HepG2 (cell line): ENCODE data around the gene AGAP1. TPM values are rescaled to one million over a fixed set of nuclear protein-coding genes. Genes with fewer than 3 reads are reported as not detected.
A peak's percentile ranks its signal among the peaks of the same experiment; 100 is the strongest.

Source experiments
- BCLAF1 ChIP-seq: fragments of 450-650 bp; IDR thresholded peaks from 2 replicates; pipeline ENCODE4 v1.6.1; 2017; ENCODE audit warnings: mild to moderate bottlenecking
- ETS1 ChIP-seq: sonication (generic); formaldehyde crosslinking; IDR thresholded peaks from 2 replicates; pipeline ENCODE4 v1.4.0; 2020; ENCODE audit warnings: missing genetic modification reagents
- HNRNPLL ChIP-seq: fragments of 200-400 bp; formaldehyde crosslinking; IDR thresholded peaks from 2 replicates; pipeline ENCODE4 v1.6.1; 2017; ENCODE audit warnings: mild to moderate bottlenecking, low read depth, low read length; ENCODE audit not compliant: poor library complexity, severe bottlenecking
- KMT2B ChIP-seq: IDR thresholded peaks from 2 replicates; pipeline ENCODE4 v1.6.1; 2016; ENCODE audit warnings: missing genetic modification reagents, missing compliant biosample characterization
- MTERF4 ChIP-seq: sonication (generic); formaldehyde crosslinking; IDR thresholded peaks from 2 replicates; pipeline ENCODE4 v1.8.0; 2023; ENCODE audit warnings: mild to moderate bottlenecking, missing genetic modification reagents
- SP1 ChIP-seq, 2 experiments: fragments of 450-650 bp in 1 of 2; sonication (generic) in 1 of 2; formaldehyde crosslinking in 1 of 2; IDR thresholded peaks; 2 replicates each; pipeline versions ENCODE4 v1.4.0 to v1.6.1; 2016 to 2020; ENCODE audit warnings: missing genetic modification reagents in 1 of 2
- SYNCRIP ChIP-seq: fragments of 200-400 bp; formaldehyde crosslinking; IDR thresholded peaks from 2 replicates; pipeline ENCODE4 v1.6.1; 2018; ENCODE audit warnings: mild to moderate bottlenecking, low read depth, low read length; ENCODE audit not compliant: insufficient read depth
- THAP7 ChIP-seq: sonication (generic); formaldehyde crosslinking; IDR thresholded peaks from 2 replicates; pipeline ENCODE4 v1.8.1; 2023; ENCODE audit warnings: mild to moderate bottlenecking, missing genetic modification reagents
- TOPORS ChIP-seq: sonication (generic); formaldehyde crosslinking; IDR thresholded peaks from 2 replicates; pipeline ENCODE4 v1.8.0; 2023; ENCODE audit warnings: mild to moderate bottlenecking, missing genetic modification reagents
- ZNF281 ChIP-seq: sonication (generic); formaldehyde crosslinking; IDR thresholded peaks from 2 replicates; pipeline ENCODE4 v1.4.0; 2020; ENCODE audit warnings: missing genetic modification reagents, borderline replicate concordance
- ZNF3 ChIP-seq: IDR thresholded peaks from 2 replicates; pipeline ENCODE4 v1.7.0; 2017; ENCODE audit warnings: inconsistent platforms
- ZNF367 ChIP-seq: sonication (generic); formaldehyde crosslinking; IDR thresholded peaks from 2 replicates; pipeline ENCODE4 v1.4.0; 2020; ENCODE audit warnings: missing genetic modification reagents, borderline replicate concordance
- ZNF513 ChIP-seq: sonication (generic); formaldehyde crosslinking; conservative IDR thresholded peaks from 2 replicates; pipeline ENCODE4 v1.5.0; 2020; ENCODE audit warnings: missing genetic modification reagents
- ZNF570 ChIP-seq: sonication (generic); formaldehyde crosslinking; IDR thresholded peaks from 2 replicates; pipeline ENCODE4 v1.4.0; 2020; ENCODE audit warnings: mild to moderate bottlenecking, missing genetic modification reagents, borderline replicate concordance
- ZNF639 ChIP-seq: conservative IDR thresholded peaks from 2 replicates; pipeline ENCODE4 v1.6.1; 2018; ENCODE audit warnings: missing genetic modification reagents
- ZNF672 ChIP-seq: sonication (generic); formaldehyde crosslinking; IDR thresholded peaks from 2 replicates; pipeline ENCODE4 v1.8.1; 2022; ENCODE audit warnings: missing genetic modification reagents
- ZNF775 ChIP-seq: sonication (generic); formaldehyde crosslinking; IDR thresholded peaks from 2 replicates; pipeline ENCODE4 v1.4.0; 2020; ENCODE audit warnings: missing genetic modification reagents, mild to moderate bottlenecking, moderate library complexity, borderline replicate concordance
- ZNF841 ChIP-seq: sonication (generic); formaldehyde crosslinking; IDR thresholded peaks from 2 replicates; pipeline ENCODE4 v1.8.1; 2023; ENCODE audit warnings: missing genetic modification reagents, borderline replicate concordance
- polyA plus RNA-seq, 8 experiments: library from polyadenylated mRNA; depleted of rRNA in 3 of 8; stranded (reverse) in 7 of 8; unstranded in 1 of 8; fragments of >200 nt; fragmentation: Illumina TruSeq in 4 of 8; extraction: Trizol in 4 of 8; gene quantifications; 2 replicates each; pipeline versions ENCODE4 v1.2.1 to v1.2.3, GENCODE V29; 2011 to 2016; ENCODE audit warnings: low read depth in 4 of 8, missing spikeins in 1 of 8, mixed read lengths in 1 of 8; ENCODE audit not compliant: insufficient read depth in 1 of 8
- total RNA-seq, 5 experiments: library from RNA; depleted of rRNA; stranded (reverse); fragments of >200 nt; fragmentation: Illumina TruSeq; extraction: Trizol; gene quantifications; 2 replicates each; pipeline ENCODE4 v1.2.3, GENCODE V29; 2016; ENCODE audit warnings: low read depth in 1 of 5

AGAP1 gene
- total and polyA plus RNA-seq, 2 of the 13 experiments (the other 11 are each of a cell fraction or from before 2014, with no cell fraction given): 21.2 to 32.7 TPM

- TF ChIP-seq BCLAF1: no peak
- TF ChIP-seq HNRNPLL: no peak
- TF ChIP-seq ZNF281 (CRISPR knock-in tag): peak; percentile 55; the same call in 1 of the 2 replicates
- peak; percentile 64; the same call in 1 of the 2 replicates for TF ChIP-seq TOPORS (CRISPR knock-in tag)
- TF ChIP-seq ZNF639: peak; percentile 43; the same call in 1 of the 2 replicates
- TF ChIP-seq ZNF367: no peak
- no peak for TF ChIP-seq ZNF3 (CRISPR knock-in tag)
- TF ChIP-seq KMT2B (CRISPR knock-in tag): no peak
- no peak for TF ChIP-seq ZNF570 (CRISPR knock-in tag)
- no peak for TF ChIP-seq SP1 (IDR thresholded peaks at IDR 0.05)
- TF ChIP-seq SP1 (CRISPR knock-in tag; IDR thresholded peaks at IDR 0.05): no peak
- TF ChIP-seq ZNF672 (CRISPR knock-in tag): no peak
- no peak for TF ChIP-seq ZNF775 (CRISPR knock-in tag)
- no peak for TF ChIP-seq MTERF4 (CRISPR knock-in tag)
- TF ChIP-seq ZNF841: no peak
- no peak for TF ChIP-seq ETS1 (CRISPR knock-in tag)
- TF ChIP-seq SYNCRIP: no peak
- TF ChIP-seq THAP7 (CRISPR knock-in tag): 0 out of 2 replicates have a peak, but pooled peaks have one; percentile 47
- TF ChIP-seq ZNF513 (CRISPR knock-in tag): no peak
Observed at GRCh38 chr2:236117861-236118269, 624.0 kb downstream of the AGAP1 start (continued).
